HepG2 (cell line): ENCODE results near the gene CCSER1. TPM values are rescaled to one million over a fixed set of nuclear protein-coding genes. Genes with fewer than 3 reads are reported as not detected.

Experiments
- ATAC-seq: fragments of 200-7000 bp; cut with Tn5 transposase; 3 replicates; pipeline ENCODE4 v1.9.1; 2020; ENCODE audit warnings: mild to moderate bottlenecking, moderate library complexity
- BruUV-seq: library from RNA; stranded (reverse); fragments of 400-500 nt; replicated peaks from 2 replicates; lab custom pipeline; 2021; lab: Mats Ljungman, UMichigan
- CTCF ChIA-PET: fragments of 300-600 bp; formaldehyde crosslinking; extraction: SDS; loops from one replicate; lab custom pipeline; 2021; ENCODE audit warnings: low total read pairs, inconsistent platforms, low intra/inter-chr PET ratio; lab: Yijun Ruan, JAX
- POLR2A ChIA-PET: fragments of 350-600 bp; sonication (Branson Sonifier 250); formaldehyde crosslinking; loops from one replicate; lab custom pipeline; 2020; ENCODE audit warnings: antibody characterized with exemption, inconsistent platforms; lab: Yijun Ruan, JAX
- DNase-seq: peaks from one replicate; pipeline ENCODE4 v3.0.0-alpha.2; 2015; ENCODE audit warnings: low spot score
- FAIRE-seq: peaks from 3 replicates; lab custom pipeline; 2011; peaks lifted over from hg19 to GRCh38; lab: Jason Lieb, UNC
- H2AFZ ChIP-seq: one replicate; pipeline ENCODE4 v1.6.1; 2011; ENCODE audit warnings: low read length, inconsistent platforms
- H3K27ac ChIP-seq: fragments of 300-600 bp; 3 replicates; pipeline ENCODE4 v1.8.0; 2011; ENCODE audit warnings: mixed run types, mild to moderate bottlenecking, mixed read lengths, low read length, inconsistent platforms; ENCODE audit not compliant: insufficient read depth; ENCODE audit errors: extremely low read length
- H3K27me3 ChIP-seq, 2 experiments: fragments of 200-600 bp in 1 of 2; 2 replicates in 1 of 2; 3 replicates in 1 of 2; pipeline versions ENCODE4 v1.6.0 to v1.8.0; 2011; ENCODE audit warnings: low read length in 2 of 2, mild to moderate bottlenecking in 2 of 2, moderate library complexity in 2 of 2, inconsistent platforms in 1 of 2; ENCODE audit not compliant: insufficient read depth in 2 of 2, control insufficient read depth in 1 of 2
- H3K36me3 ChIP-seq, 2 experiments: fragments of 200-600 bp in 1 of 2; replicated peaks in 1 of 2; 2 replicates in 1 of 2; 3 replicates in 1 of 2; pipeline versions ENCODE4 v1.5.1 to v1.8.0; 2011; ENCODE audit warnings: low read length in 2 of 2, inconsistent platforms in 1 of 2; ENCODE audit not compliant: insufficient read depth in 2 of 2, control insufficient read depth in 1 of 2
- H3K4me1 ChIP-seq: 2 replicates; pipeline ENCODE4 v1.5.1; 2012; ENCODE audit warnings: low read length, inconsistent platforms; ENCODE audit not compliant: insufficient read depth
- H3K4me2 ChIP-seq: 2 replicates; pipeline ENCODE4 v1.6.0; 2011; ENCODE audit warnings: low read depth, low read length, inconsistent platforms
- H3K4me3 ChIP-seq, 3 experiments: fragments of 200-600 bp in 1 of 3; sonication (generic), shearing (Covaris generic) in 1 of 3; replicated peaks in 1 of 3; 2 replicates each; pipeline ENCODE4 v1.5.1; 2011 to 2016; ENCODE audit warnings: low read length in 3 of 3, inconsistent platforms in 2 of 3, low read depth in 2 of 3, mild to moderate bottlenecking in 2 of 3, control low read depth in 1 of 3, mixed read lengths in 1 of 3; ENCODE audit not compliant: insufficient read depth in 1 of 3
- H3K79me2 ChIP-seq: one replicate; pipeline ENCODE4 v1.6.1; 2011; ENCODE audit warnings: low read length, inconsistent platforms; ENCODE audit not compliant: insufficient read depth
- H3K9ac ChIP-seq: 2 replicates; pipeline ENCODE4 v1.6.0; 2011; ENCODE audit warnings: mild to moderate bottlenecking, low read depth, low read length, inconsistent platforms; ENCODE audit not compliant: insufficient read depth
- H3K9me3 ChIP-seq: 2 replicates; pipeline ENCODE4 v1.5.1; 2012; ENCODE audit warnings: mild to moderate bottlenecking, low read length
- H4K20me1 ChIP-seq: 2 replicates; pipeline ENCODE4 v1.6.0; 2011; ENCODE audit warnings: inconsistent platforms, mild to moderate bottlenecking, low read length, moderate library complexity; ENCODE audit not compliant: insufficient read depth
- ELK4 ChIP-seq: sonication (generic); formaldehyde crosslinking; IDR thresholded peaks from 2 replicates; pipeline ENCODE4 v1.9.0; 2021; ENCODE audit warnings: missing genetic modification reagents, borderline replicate concordance
- MAFK ChIP-seq, 2 experiments: IDR thresholded peaks in 1 of 2; conservative IDR thresholded peaks in 1 of 2; 2 replicates each; pipeline ENCODE4 v1.6.1; 2011; ENCODE audit warnings: improper control_type of control experiment in 2 of 2, low read length in 2 of 2
- MEIS2 ChIP-seq: sonication (generic); formaldehyde crosslinking; IDR thresholded peaks from 2 replicates; pipeline ENCODE4 v1.9.0; 2021; ENCODE audit warnings: mild to moderate bottlenecking, missing genetic modification reagents
- SP5 ChIP-seq: IDR thresholded peaks from 2 replicates; pipeline ENCODE4 v1.6.1; 2016; ENCODE audit warnings: low read depth, borderline replicate concordance
- ZNF3 ChIP-seq: IDR thresholded peaks from 2 replicates; pipeline ENCODE4 v1.7.0; 2017; ENCODE audit warnings: inconsistent platforms
- WGBS: methylation state at CpG from one replicate; pipeline ENCODE4 v1.1.6; 2017; ENCODE audit warnings: low lambda C conversion rate; 5-methylcytosine and 5-hydroxymethylcytosine counted together
- in situ Hi-C: cut with HindIII; loops from 2 replicates; pipeline ENCODE4 v1.10.0; 2017; ENCODE audit warnings: low pct_unique_long_range_greater_than_20kb; ENCODE audit not compliant: extremely low pct_ligation_motif_present
- intact Hi-C: fragments of 100-400 bp; cut with micrococcal nuclease; formaldehyde crosslinking; loops from one replicate; pipeline ENCODE4 v1.10.0; 2022; ENCODE audit not compliant: unreplicated experiment
- polyA plus RNA-seq, 8 experiments: library from polyadenylated mRNA; depleted of rRNA in 3 of 8; stranded (reverse) in 7 of 8; unstranded in 1 of 8; fragments of >200 nt; fragmentation: Illumina TruSeq in 4 of 8; extraction: Trizol in 4 of 8; gene quantifications; 2 replicates each; pipeline versions ENCODE4 v1.2.1 to v1.2.3, GENCODE V29; 2011 to 2016; ENCODE audit warnings: low read depth in 4 of 8, missing spikeins in 1 of 8, mixed read lengths in 1 of 8; ENCODE audit not compliant: insufficient read depth in 1 of 8
- total RNA-seq, 5 experiments: library from RNA; depleted of rRNA; stranded (reverse); fragments of >200 nt; fragmentation: Illumina TruSeq; extraction: Trizol; gene quantifications; 2 replicates each; pipeline ENCODE4 v1.2.3, GENCODE V29; 2016; ENCODE audit warnings: low read depth in 1 of 5
- TF ChIP-seq, protein P1 (sequence below): sonication (generic); formaldehyde crosslinking; IDR thresholded peaks from 2 replicates; pipeline ENCODE4 v1.8.1; 2023; ENCODE audit warnings: mild to moderate bottlenecking, missing genetic modification reagents
- TF ChIP-seq, protein P2 (sequence below): sonication (generic); formaldehyde crosslinking; IDR thresholded peaks from 2 replicates; pipeline ENCODE4 v1.4.0; 2020; ENCODE audit warnings: missing genetic modification reagents, borderline replicate concordance

The CCSER1 gene
- total and polyA plus RNA-seq, 2 of the 13 experiments (the other 11 are each of a cell fraction or from before 2014, with no cell fraction given) = not detected

- H3K27ac ChIP-seq = no peak overlapping the region
- POLR2A ChIA-PET = no interaction called here
- TF ChIP-seq ZNF3 (no peak), MAFK (conservative IDR thresholded peaks at IDR 0.05 in 1 of 2, IDR thresholded peaks at IDR 0.05 in 1 of 2; ENCODE audit: low read length in 2 of 2) (peak in 1 of 2 experiments; percentile 26; a peak in 1 of 4 replicates)
- FAIRE-seq (no peak), DNase-seq (no peak), ATAC-seq (no peak)
- H3K4me3 ChIP-seq = no peak overlapping the region
- H3K36me3 ChIP-seq = no peaks in the 10 kb centered on the region
- no peak overlapping the region for H3K4me2 ChIP-seq
- H3K79me2 ChIP-seq = no peaks in the 10 kb centered on the region
- intact Hi-C loops = no loop called here
- no peak overlapping the region for H3K9ac ChIP-seq
- no peak overlapping the region for H2AFZ ChIP-seq
- in situ Hi-C loops = no loop called here
- H3K4me1 ChIP-seq = no peaks in the 10 kb centered on the region
- CTCF ChIA-PET = no interaction called here
- H3K9me3 ChIP-seq = peaks cover 9% of the 10 kb centered on the region
- no peaks in the 10 kb centered on the region for H3K27me3 ChIP-seq
- BruUV-seq = no TSS peak
- no peaks in the 10 kb centered on the region for H4K20me1 ChIP-seq
These were observed 1450.7 kb downstream of the CCSER1 start for GRCh38 chr4:91577864-91578263.

GRCh38 chr4:91590260-91590659, 1463.1 kb downstream of the CCSER1 start:
- FAIRE-seq = no peak

More at GRCh38 chr4:91590260-91590659, 1463.1 kb downstream of the CCSER1 start:
- H3K4me2 ChIP-seq = no peak overlapping the region
- in situ Hi-C loops = no loop called here
- DNase-seq (no peak), ATAC-seq (no peak)
- no peaks in the 10 kb centered on the region for H3K36me3 ChIP-seq
- intact Hi-C loops = no loop called here
- H4K20me1 ChIP-seq = no peaks in the 10 kb centered on the region
- 3% methylated on average over 3 of the region's 3 CpGs for WGBS
- H3K4me1 ChIP-seq = no peaks in the 10 kb centered on the region
- ChIA-PET CTCF (no interaction called here), POLR2A (no interaction called here)
- H3K27me3 ChIP-seq = no peaks in the 10 kb centered on the region
- no peaks in the 10 kb centered on the region for H3K79me2 ChIP-seq
- no peak overlapping the region for H3K9ac ChIP-seq
- H3K9me3 ChIP-seq = no peaks in the 10 kb centered on the region
- TF ChIP-seq SP5 = no peak
- no peak for TF ChIP-seq MEIS2 (CRISPR knock-in tag)
- TF ChIP-seq, protein P1, sequence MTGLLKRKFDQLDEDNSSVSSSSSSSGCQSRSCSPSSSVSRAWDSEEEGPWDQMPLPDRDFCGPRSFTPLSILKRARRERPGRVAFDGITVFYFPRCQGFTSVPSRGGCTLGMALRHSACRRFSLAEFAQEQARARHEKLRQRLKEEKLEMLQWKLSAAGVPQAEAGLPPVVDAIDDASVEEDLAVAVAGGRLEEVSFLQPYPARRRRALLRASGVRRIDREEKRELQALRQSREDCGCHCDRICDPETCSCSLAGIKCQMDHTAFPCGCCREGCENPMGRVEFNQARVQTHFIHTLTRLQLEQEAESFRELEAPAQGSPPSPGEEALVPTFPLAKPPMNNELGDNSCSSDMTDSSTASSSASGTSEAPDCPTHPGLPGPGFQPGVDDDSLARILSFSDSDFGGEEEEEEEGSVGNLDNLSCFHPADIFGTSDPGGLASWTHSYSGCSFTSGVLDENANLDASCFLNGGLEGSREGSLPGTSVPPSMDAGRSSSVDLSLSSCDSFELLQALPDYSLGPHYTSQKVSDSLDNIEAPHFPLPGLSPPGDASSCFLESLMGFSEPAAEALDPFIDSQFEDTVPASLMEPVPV (CRISPR knock-in tag) = no peak
- TF ChIP-seq, protein P2, sequence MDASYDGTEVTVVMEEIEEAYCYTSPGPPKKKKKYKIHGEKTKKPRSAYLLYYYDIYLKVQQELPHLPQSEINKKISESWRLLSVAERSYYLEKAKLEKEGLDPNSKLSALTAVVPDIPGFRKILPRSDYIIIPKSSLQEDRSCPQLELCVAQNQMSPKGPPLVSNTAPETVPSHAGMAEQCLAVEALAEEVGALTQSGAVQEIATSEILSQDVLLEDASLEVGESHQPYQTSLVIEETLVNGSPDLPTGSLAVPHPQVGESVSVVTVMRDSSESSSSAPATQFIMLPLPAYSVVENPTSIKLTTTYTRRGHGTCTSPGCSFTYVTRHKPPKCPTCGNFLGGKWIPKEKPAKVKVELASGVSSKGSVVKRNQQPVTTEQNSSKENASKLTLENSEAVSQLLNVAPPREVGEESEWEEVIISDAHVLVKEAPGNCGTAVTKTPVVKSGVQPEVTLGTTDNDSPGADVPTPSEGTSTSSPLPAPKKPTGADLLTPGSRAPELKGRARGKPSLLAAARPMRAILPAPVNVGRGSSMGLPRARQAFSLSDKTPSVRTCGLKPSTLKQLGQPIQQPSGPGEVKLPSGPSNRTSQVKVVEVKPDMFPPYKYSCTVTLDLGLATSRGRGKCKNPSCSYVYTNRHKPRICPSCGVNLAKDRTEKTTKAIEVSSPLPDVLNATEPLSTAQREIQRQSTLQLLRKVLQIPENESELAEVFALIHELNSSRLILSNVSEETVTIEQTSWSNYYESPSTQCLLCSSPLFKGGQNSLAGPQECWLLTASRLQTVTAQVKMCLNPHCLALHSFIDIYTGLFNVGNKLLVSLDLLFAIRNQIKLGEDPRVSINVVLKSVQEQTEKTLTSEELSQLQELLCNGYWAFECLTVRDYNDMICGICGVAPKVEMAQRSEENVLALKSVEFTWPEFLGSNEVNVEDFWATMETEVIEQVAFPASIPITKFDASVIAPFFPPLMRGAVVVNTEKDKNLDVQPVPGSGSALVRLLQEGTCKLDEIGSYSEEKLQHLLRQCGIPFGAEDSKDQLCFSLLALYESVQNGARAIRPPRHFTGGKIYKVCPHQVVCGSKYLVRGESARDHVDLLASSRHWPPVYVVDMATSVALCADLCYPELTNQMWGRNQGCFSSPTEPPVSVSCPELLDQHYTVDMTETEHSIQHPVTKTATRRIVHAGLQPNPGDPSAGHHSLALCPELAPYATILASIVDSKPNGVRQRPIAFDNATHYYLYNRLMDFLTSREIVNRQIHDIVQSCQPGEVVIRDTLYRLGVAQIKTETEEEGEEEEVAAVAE (CRISPR knock-in tag) = no peak
- TF ChIP-seq ELK4 (CRISPR knock-in tag) = no peak
- no TSS peak for BruUV-seq
- no peak overlapping the region for H3K4me3 ChIP-seq
- H3K27ac ChIP-seq = no peak overlapping the region
- no peak overlapping the region for H2AFZ ChIP-seq
